Left lobe of liver (tissue), 2 donors: ENCODE data around the gene LRRC3. TPM values are rescaled to one million over a fixed set of nuclear protein-coding genes. Genes with fewer than 3 reads are reported as not detected.
A peak's percentile ranks its signal among the peaks of the same experiment; 100 is the strongest.

Source experiments
- ATAC-seq: fragments of 200-7000 bp; cut with Tn5 transposase; one replicate; pipeline ENCODE4 v1.9.1; 2020; ENCODE audit warnings: mild to moderate bottlenecking, moderate library complexity
- DNase-seq: peaks from one replicate; pipeline ENCODE4 v3.0.0-alpha.2; 2020; ENCODE audit warnings: low spot score
- total RNA-seq: library from RNA; stranded (reverse); gene quantifications from one replicate; pipeline ENCODE4 v1.2.1, GENCODE V29; 2021
- donor health status: DM: no; HTN: no; CAD: no; lungs with moderate emphysema.
- donor health status: DM: no; HTN: yes; CAD: no.

LRRC3 gene
- total RNA-seq, 1 donor from 2014 or later = 22.0 TPM

GRCh38 chr21:44423941-44424607 is 31.2 kb upstream of the LRRC3 start:
- DNase-seq (no peak), ATAC-seq (no peak)

DNA sequence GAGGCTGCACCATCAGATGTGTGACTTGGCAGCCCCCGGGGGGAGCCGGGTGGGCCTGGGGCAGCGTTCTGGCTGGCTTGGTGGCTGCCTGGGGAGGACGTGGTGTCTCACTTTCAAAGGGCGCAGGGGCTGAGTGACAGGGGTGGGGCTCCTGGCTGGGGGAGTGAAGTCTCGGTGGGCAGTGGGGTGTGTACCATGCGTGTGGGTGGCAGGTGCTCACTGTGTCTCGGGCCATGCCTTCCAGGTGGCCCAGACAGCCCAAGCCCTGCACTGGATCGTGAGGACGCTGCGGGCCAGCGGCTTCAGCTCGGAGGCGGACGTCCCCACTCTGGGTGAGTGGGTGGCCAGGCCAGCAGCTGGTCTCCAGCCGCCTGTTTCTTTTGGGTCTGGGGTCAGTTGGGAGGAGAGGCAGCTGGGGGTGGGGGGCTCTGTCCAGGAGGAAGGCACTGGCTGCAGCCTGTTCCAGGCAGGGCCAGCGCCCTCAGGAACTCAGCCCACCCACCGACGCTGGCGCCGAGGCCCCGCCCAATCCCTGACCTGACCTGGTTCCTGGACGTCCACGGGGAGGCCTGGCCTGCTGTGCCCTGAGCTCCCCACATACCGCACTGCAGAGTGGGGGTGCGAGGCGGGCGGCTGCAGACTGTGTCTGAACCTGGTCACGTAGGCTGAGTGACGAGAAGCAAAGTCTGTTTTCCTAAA is 30.6 kb upstream of the LRRC3 start:
- ATAC-seq = no peak
- DNase-seq = no peak

DNA sequence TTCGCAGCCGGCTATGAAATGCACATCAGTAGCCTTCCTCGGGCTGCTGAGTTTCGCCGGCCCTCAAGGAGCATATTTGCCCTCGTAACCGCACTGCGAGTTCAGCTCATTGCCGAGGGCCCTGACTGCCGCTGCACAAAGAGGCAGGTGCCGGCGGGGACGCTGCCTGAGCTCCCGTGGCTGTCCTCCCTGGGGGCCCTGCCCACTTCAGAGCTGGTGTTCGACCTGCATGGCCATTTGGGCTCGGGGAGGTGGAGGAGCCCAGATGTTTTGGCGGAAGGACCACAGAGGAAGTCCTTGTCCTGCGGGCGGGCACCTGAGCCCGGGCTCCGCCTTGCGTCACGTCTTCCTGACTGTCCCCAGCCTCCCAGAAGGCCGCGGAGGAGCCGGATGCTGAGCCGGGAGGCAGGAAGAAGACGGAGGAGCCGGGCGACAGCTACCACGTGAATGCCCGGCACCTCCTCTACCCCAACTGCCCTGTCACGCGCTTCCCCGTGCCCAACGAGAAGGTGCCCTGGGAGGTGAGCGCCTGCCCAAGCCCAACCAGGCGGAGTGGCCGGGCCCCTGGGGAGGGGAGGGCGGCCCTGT is 29.9 kb upstream of the LRRC3 start:
- no peak for DNase-seq
- no peak for ATAC-seq

DNA sequence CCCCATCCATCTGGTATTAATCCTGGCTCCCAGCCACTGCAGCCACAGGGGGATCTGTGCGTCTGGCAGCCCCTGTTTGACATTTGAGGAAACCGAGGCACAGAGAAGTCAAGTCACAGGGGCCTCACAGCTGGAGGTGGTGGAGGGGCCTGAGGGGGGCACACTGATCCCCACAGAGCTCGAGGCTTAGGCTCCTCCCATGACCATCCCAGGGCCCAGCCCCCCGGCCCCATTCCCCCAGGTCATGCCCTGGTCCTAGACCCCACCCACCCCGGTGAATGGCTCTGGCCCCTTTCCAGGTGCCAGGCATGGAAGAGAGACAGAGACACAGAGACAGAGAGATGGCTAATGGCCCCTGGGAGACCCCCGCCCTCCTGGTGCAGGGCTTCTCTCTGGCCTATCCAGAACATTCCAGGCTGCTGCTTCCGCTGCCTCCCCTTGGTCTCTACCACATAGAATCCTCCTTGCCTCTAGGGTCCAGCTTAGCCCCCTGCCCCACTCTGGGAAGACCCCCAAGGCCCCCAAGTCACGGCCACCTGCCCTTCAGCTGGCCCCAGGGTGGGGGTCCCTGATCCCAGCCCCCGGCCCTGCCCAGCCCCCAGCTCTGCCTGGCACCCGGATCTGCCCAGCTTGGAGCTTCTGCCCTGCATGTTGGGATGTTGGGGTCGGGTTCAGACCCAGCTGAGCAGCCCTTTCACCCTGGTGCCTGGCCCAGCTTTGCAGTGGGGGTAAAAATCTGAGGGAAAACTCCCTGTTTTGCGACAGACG is 29.2 kb upstream of the LRRC3 start:
- ATAC-seq (no peak), DNase-seq (no peak)

DNA sequence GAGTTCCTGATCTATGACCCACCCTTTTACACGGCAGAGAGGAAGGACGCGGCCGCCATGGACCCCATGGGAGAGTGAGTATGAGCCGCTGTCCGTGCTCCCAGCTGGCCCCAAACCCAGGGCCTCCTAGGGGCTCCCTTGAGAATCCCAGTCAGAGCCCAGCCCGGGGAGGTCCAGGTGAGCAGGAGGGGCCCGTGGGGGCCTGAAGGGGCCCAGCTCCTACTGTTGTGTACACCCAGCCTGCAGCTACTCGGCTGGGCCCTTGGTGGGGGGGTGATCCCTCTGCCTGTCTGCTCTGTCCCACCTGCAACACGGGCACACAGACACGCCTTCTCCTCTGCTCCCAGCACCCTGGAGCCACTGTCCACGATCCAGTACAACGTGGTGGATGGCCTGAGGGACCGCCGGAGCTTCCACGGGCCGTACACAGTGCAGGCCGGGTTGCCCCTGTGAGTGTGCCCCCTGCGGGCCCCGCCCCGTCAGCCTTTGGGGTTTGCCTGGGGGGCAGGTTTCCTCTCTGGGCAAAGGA is 28.6 kb upstream of the LRRC3 start:
- ATAC-seq = no peak
- DNase-seq = no peak

DNA sequence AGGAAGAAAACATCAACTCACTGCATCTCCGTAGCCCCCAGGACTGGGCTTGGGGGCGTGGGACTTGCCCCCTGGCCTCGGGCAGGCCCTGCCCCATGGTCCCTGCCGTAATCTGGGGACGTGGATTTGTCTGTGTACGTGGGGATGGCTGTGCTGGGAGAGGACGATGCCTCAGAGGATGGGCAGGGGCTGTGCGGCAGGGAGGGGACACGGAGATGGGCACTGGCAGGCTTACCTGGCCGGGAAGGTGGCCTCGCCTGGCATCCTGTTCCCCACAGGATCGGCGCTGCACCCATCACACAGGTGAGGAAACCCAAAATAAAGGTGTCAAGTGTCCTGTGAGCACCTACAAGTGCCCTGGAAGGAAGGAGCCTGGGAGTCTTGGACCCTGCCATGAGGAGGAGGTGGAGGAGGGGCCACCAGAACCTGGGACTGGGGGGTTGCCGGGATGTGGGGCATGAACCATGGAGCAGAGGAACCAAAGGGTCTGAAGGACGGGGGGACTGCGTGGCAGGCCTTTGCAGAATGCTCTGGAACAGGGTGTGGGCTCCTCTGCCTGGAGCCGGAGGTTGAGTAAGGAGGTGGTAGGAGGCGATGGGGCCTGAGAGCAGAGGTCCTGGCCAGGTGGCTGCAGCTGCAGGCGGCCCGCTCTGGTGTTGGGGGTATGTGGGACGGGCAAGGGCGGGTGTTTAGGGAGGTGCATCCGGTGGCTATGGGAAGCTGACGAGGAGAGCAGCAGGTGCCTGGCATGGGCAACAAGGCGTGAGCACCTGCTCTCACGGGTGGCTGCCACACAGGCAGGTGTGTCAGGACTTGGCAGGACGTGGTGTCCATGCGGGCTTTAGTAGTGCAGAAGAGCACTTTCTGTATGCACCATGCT is 27.8 kb upstream of the LRRC3 start:
- ATAC-seq (peak; percentile 16), DNase-seq (no peak)

DNA sequence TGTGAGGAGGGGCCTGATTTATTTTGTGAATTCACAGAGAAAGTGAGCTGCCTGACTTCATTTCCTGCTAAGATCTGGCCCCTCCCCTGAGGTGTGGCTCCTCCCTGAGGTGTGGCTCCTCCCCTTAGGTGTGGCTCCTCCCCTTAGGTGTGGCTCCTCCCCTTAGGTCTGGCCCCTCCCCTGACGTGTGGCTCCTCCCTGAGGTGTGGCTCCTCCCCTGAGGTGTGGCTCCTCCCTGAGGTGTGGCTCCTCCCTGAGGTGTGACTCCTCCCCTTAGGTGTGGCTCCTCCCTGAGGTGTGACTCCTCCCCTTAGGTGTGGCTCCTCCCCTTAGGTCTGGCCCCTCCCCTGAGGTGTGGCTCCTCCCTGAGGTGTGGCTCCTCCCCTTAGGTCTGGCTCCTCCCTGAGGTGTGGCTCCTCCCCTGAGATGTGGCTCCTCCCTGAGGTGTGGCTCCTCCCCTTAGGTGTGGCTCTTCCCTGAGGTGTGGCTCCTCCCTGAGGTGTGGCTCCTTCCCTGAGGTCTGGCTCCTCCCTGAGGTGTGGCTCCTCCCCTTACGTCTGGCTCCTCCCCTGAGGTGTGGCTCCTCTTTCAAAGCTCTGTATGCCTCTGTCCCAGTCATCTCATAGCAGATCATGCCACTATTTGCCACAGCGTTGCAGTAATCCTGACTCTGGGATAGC is 26.9 kb upstream of the LRRC3 start:
- DNase-seq = peak; percentile 86

DNA sequence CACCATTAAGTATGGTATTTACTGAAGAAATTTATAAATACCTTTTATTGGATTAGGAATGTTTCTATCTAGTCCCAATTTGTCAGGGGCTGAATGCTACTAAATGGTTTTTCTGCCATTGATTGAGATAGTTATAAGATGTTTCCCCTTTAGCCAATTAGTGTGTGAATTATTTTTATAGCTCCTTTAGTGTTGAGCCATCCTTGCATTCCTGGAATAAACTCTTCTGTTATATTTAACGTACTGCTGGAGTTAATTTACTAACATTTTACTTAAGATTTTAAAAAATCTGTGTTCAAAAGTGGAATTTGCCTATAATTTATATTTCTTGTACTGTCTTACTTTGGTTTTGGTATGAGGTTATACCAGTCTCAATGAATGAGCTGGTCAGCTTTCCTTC is 25.4 kb upstream of the LRRC3 start:
- no peak for ATAC-seq
- DNase-seq = no peak

More for the DNA sequence above, 26.9 kb upstream of the LRRC3 start:
- ATAC-seq = peak; percentile 88

GRCh38 chr21:44431300-44431699 is 24.0 kb upstream of the LRRC3 start:
- DNase-seq (no peak), ATAC-seq (no peak)

GRCh38 chr21:44432841-44433790 is 22.2 kb upstream of the LRRC3 start:
- DNase-seq = peak; percentile 40
- no peak for ATAC-seq

GRCh38 chr21:44433791-44434567 is 21.3 kb upstream of the LRRC3 start:
- peak; percentile 41 for DNase-seq
- ATAC-seq = no peak

DNA sequence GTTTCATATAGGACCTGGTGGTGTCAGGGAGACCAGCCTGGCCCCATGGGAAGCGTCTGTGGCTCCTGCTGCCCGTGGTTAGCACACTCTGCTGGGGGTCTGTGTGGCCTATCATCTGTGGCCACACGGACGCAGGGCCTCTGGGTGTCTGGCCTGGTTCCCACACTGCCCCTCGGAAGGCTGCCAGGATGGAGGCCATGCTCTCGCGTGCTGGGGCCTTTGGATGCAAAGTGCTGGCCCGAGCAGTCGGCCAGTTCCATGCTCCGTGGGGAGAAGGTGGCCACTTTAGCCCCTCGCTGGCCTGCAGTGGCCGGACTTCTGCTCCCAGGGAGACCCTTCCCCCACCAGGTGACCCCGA is 20.8 kb upstream of the LRRC3 start:
- no peak for ATAC-seq
- peak; percentile 42 for DNase-seq

DNA sequence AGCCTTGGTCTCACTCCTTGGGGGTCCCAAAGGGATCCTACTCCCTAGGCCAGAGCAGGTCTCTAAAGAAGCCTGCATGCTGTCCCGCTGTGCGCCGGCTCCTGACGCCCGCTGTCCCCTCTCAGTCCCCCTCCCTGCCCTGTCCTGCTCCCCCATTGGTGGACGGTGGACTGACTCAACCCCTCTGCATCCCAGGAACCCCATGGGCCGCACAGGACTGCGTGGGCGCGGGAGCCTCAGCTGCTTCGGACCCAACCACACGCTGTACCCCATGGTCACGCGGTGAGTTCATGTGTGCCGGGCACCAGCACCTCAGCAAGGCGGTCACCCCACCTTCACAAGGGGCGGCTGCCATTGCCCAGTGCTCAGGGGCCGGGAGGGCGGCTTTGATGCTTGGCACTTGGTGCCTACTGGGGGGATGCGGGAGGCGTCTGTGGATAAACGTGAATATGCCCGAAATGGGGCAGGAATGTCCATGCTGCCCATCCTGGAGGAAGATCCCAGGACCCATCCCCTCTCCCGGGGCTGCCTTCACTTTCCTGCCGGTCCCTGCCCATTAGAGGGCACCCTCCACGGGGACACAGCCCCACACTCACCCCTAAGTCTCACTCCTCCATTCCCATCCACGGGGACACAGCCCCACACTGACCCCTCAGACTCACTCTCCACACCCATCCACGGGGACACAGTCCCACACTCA is 20.2 kb upstream of the LRRC3 start:
- DNase-seq (peak; percentile 42), ATAC-seq (no peak)

DNA sequence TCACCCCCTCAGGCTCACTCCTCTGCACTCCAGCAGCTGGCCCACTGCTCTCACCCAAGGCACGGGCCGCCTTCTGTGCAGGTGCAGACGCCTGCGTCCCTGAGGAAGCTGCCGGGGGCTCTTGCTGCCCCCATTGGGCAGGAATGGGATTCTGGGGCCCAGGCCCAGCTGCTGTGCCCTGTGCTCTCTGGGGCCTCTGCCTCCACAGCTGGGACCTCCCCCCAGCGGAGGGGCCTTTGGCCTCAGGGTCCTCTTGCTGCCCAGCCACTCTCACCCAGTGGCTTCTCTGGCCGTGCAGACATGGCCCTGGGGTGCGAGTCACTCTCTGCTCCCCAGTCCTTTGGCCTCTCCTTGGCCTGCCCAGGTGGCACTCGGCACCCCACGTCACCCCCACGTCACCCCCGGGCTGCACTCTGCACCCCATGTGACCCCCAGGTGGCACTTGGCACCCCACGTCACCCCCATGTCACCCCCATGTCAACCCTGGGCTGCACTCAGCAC is 19.1 kb upstream of the LRRC3 start:
- DNase-seq = peak; percentile 36

GRCh38 chr21:44436958-44437357 is 18.4 kb upstream of the LRRC3 start:
- ATAC-seq (no peak), DNase-seq (no peak)

More for the DNA sequence above, 19.1 kb upstream of the LRRC3 start:
- ATAC-seq = no peak

DNA sequence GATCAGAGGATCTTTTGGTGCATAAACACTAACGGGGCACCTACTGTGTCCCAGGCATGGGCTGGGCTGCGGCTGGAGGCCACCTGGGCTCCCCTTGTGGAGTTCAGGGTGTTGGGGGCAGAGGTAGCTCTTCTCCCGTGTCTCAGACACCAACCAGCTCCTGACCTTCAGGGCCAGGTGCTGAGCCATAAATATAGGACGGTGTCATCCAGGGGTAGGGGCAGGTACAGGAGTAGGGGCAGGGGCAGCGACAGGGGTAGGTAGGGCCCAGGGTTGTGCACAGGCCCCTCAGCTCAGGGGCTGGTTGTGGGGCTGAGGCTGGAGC is 18.0 kb upstream of the LRRC3 start:
- DNase-seq = no peak
- ATAC-seq = no peak
